AG08396 (cell line): ENCODE results near the gene GRID2.

Experiments
- DNase-seq: peaks from one replicate; pipeline ENCODE4 v3.0.0; 2012; ENCODE audit warnings: low spot score, mixed read lengths

GRID2 gene

DNA sequence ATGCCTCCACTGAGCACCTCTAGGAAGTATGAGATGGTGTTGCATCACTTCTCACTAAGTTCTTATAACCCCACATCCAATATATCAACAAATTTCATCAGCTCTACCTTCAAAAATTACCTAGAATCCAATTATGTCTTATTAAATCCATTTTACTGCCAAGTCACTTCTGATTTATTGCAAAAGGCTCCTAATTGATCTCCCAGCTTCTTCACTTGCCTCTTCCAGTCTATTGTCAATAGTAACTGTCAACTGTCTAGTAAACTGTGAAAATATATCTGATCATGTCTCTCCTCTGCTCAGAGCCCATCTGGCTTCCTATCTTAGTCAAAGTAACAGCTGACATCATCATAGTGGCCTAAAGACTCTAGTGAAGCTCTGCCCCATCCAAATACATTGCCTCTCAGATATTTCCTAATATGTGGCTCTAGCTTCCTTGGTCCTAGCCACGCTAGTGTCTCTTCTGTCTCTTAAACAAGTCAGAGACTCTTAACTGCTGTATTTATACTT is 1110.3 kb downstream of the GRID2 start:
- DNase-seq: no peak

- no peak for DNase-seq
Observed at GRCh38 chr4:93416344-93417128, 1112.8 kb downstream of the GRID2 start.

GRCh38 chr4:93431371-93431770 is 1127.6 kb downstream of the GRID2 start:
- no peak for DNase-seq

DNA sequence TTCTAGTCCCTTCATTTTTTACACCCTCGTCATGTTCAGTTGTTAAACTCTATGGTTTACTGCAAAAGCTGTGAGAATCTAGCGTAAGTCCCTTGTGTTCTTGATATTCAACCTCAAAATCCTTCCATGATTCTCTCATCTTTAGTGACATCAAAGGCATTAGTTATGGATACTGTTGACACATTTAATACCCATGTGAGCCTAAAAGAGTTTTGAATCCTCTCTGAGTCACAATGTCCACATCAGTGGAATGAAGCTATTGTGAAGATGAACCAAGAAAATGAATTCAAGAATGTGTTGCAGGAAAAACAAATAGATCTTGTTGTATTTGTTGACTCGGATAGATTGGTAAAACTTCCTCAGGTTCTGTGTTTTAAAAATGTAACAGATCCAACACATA is 1130.1 kb downstream of the GRID2 start:
- no peak for DNase-seq

DNA sequence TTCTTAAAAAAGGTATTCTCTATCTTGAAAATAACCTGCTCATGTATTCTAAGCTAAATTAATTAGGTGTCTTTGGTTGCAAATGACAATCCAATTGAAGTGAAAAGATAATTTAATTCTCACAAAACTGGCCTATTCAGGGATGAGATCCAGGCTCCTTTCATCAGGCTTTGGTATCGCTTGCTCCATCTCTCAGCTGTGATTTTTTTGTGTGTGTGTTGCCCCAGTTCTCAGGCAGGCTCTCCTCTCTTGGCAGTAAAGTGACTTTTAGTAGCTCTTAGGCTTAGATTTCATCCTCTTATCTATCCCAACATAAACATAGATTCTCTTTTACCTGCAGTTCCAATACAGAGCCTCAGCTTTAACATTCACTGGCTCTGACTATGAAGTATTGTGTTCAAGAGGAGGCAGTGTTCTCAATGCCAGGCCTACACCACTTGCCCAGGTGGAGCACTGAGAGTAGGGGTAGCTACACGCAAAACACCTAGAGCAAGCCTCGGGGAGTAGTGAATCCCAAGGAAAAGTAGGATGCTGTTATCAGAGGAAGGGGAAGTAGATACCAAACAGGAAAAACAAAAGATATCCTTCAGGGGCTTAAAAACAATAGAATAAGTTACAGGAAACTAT is 1132.3 kb downstream of the GRID2 start:
- DNase-seq: no peak

DNA sequence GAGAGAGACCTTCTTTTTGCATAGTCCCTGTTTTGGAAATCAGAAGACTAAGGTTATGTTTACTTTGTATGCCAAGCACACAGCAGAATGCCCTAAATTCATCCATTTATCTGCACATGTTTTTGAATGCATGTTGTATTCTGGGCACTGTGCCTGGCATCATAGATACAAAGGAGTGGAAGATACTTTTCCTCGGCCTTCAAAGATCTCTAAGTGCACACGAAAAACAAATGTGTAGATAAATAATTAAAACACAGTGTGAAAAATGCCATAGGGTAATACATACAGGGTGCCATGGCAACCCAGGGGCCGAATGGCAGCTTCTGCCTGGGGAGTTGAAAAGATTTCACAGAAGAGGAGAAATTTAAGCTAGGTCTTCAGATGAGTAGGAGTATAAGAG is 1134.2 kb downstream of the GRID2 start:
- DNase-seq: no peak

DNA sequence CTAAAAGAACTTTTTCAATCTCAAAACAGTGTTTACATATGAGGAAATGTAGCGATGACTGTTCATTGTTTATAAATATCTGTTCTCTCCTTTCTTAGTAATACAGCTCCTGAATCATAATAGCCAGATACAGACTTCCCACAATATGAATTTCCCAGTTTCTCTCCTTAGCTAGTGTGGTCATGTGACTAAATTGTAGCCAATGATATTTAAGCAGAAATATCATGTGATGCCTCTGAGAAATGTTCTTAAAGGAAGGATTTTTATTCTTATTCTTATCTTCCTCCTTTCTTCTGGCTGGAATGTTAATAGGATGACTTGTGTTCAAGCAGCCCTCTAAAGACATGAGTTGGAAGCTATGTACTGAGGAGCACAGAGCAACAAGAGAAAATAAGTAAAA is 1141.1 kb downstream of the GRID2 start:
- DNase-seq: no peak

- no peak for DNase-seq
Observed at GRCh38 chr4:93446038-93446437, 1142.3 kb downstream of the GRID2 start.

GRCh38 chr4:93448691-93449293 is 1145.0 kb downstream of the GRID2 start:
- DNase-seq: no peak

DNA sequence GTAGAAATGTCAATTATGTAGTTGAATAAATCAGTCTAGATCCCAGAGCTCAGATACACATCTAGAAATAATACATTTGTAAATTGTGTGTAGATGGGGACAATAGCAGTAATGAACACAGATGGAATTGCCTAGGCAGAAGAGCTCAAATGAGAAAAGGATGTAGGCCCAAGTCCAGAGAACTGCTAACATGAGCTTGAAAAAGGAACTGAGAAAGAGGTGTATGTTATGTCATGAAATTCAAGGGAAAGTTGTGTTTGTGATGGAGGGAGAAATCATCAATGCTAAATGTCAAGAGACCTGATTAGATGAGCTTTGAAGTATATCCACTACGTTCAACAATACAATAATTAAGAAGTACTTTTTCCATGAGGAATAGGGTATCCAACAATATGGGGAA is 1148.2 kb downstream of the GRID2 start:
- DNase-seq: no peak

DNA sequence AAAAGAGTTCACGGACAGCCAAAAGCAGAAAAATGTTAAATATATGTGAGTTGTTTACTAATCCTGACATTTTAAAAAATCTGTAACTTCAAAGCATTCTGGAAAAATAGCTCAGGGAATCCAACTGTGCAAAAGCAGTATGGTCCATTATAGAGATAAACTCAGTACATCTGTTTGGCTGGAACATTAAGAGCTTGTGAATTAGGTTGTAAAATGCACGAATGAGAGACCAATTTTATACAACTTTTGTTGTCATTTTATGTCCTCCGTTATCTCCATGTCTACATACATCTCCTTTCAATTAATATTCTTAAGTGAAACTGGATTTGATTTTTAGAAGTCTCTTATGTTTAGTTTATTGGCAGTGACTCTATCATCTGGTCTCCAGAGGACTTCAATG is 1157.8 kb downstream of the GRID2 start:
- DNase-seq: no peak

- DNase-seq: no peak
Observed at GRCh38 chr4:93466446-93466845, 1162.7 kb downstream of the GRID2 start.

- no peak for DNase-seq
Observed at GRCh38 chr4:93467484-93468155, 1163.9 kb downstream of the GRID2 start.

GRCh38 chr4:93469560-93469959 is 1165.8 kb downstream of the GRID2 start:
- DNase-seq: no peak

- DNase-seq: peak; percentile 1
Observed at GRCh38 chr4:93475730-93476129, 1172.0 kb downstream of the GRID2 start.

GRCh38 chr4:93478805-93479204 is 1175.0 kb downstream of the GRID2 start:
- DNase-seq: no peak

GRCh38 chr4:93480452-93480851 is 1176.7 kb downstream of the GRID2 start:
- DNase-seq: no peak

GRCh38 chr4:93495346-93495745 is 1191.6 kb downstream of the GRID2 start:
- DNase-seq: no peak

- DNase-seq: no peak
Observed at GRCh38 chr4:93501244-93501643, 1197.5 kb downstream of the GRID2 start.

DNA sequence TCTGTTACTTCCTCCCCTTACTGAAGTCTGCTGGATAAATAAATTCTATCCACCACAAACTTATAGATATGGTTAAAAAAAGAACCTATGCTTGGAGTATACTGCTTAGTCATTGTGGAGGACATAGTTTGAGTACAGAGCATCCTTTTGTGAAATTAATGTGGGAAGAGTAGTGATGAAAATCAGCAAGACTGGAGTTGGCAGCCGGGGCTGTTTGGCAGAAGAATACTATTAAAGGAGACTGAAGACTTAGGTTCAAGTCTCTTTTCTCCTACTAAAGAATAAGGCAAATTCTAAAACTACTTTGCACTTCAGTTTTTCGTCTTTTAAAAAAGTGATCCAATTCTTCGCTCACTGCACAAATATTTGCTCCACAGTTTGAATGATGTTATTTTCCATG is 1198.2 kb downstream of the GRID2 start:
- no peak for DNase-seq

GRCh38 chr4:93502991-93503390 is 1199.2 kb downstream of the GRID2 start:
- no peak for DNase-seq

- no peak for DNase-seq
Observed at GRCh38 chr4:93513851-93514250, 1210.1 kb downstream of the GRID2 start.

DNA sequence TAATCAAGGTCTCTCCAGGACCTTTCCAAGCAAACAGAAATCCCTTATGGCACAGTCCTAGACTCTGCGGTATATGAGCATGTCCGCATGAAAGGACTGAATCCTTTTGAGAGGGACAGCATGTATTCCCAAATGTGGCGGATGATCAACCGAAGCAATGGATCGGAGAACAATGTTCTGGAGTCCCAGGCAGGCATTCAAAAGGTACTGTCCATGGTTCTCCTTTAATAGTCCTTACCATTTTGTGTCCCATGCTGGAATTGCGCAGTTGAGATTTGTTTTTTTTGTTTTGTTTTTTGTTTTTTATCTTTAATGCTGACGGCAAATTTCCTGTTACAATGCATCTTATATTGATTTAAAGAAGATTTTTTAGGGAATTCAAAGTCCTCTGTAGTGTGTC is 1211.4 kb downstream of the GRID2 start:
- DNase-seq: no peak
